GM18858 (cell line): ENCODE data around the gene WBP2.
"Not testable (repeated sequence)": the region's sequence is repeated elsewhere in the genome, so short reads cannot be mapped to it uniquely, and the experiment has no call there.

ENCODE experiments used
- ATAC-seq: cut with Tn5 transposase; IDR thresholded peaks from one replicate; pipeline ENCODE4 v1.9.1; 2021; ENCODE audit not compliant: unreplicated experiment

The WBP2 gene

DNA sequence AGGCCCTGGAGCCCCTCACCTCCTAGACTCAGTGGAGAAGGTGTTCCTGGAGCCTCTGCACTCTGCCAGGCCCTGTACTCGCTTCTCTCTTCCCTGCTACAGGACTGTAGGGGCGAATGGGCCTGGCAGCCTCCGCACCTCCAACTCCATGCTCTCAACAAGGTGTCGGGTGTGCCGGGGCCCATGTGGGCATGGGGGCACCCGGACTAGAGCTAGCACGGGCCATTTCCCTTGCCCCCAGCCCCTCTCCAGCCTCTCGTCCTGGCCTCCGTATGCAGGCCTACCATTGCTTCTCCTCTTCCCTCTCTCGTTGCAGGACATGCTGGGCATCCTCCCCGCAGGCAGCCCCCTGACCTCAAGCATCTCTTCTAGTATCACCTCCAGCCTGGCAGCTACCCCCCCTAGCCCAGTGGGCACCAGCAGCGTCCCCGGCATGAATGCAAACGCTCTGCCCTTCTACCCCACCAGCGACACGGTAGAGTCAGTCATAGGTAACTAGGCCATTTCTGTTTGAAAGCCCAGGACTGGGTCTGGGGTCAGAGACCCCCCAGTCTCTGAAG lies 36.7 kb downstream of the WBP2 start:
- ATAC-seq, result no peak

- no peak for ATAC-seq
These were observed 37.6 kb downstream of the WBP2 start for GRCh38 chr17:75817571-75817970.

DNA sequence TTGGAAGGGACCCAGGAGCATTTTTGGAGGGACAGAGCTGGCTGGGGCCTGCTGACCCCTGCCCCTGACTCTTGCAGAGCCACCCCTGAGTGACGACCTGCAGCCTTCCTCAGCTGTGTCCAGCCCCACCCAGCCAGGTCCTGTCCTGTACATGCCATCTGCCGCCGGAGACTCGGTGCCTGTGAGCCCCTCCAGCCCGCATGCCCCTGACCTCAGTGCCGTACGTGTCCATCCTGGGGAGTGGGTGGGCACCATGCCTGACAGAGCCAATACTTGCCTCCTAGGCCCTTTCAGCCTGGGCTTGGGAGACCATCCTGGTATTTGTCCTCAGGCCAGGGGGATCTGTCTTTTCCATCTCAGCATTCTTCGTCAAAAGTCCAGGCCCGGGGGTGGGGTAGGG lies 38.4 kb downstream of the WBP2 start:
- ATAC-seq, result no peak

- no peak for ATAC-seq
These were observed 39.7 kb downstream of the WBP2 start for GRCh38 chr17:75815399-75815798.

- no peak for ATAC-seq
These were observed 40.2 kb downstream of the WBP2 start for GRCh38 chr17:75814900-75815373.

DNA sequence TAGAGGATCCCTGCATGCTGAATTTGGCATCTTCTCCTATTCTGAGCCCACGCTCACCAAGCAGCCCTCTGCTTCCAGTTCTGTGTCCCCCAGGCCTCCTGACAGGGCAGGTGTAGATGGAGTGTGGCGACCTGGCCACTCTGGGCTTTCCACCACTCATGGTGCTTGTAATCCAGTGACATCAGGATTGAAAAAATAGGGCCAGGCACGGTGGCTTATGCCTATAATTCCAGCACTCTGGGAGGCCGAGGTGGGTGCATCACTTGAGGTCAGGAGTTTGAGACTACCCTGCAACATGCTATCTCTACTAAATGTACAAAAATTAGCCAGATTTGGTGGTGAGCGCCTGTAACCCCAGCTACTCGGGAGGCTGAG lies 41.1 kb downstream of the WBP2 start:
- no peak for ATAC-seq

- ATAC-seq, result no peak
These were observed 41.8 kb downstream of the WBP2 start for GRCh38 chr17:75813081-75814020.

DNA sequence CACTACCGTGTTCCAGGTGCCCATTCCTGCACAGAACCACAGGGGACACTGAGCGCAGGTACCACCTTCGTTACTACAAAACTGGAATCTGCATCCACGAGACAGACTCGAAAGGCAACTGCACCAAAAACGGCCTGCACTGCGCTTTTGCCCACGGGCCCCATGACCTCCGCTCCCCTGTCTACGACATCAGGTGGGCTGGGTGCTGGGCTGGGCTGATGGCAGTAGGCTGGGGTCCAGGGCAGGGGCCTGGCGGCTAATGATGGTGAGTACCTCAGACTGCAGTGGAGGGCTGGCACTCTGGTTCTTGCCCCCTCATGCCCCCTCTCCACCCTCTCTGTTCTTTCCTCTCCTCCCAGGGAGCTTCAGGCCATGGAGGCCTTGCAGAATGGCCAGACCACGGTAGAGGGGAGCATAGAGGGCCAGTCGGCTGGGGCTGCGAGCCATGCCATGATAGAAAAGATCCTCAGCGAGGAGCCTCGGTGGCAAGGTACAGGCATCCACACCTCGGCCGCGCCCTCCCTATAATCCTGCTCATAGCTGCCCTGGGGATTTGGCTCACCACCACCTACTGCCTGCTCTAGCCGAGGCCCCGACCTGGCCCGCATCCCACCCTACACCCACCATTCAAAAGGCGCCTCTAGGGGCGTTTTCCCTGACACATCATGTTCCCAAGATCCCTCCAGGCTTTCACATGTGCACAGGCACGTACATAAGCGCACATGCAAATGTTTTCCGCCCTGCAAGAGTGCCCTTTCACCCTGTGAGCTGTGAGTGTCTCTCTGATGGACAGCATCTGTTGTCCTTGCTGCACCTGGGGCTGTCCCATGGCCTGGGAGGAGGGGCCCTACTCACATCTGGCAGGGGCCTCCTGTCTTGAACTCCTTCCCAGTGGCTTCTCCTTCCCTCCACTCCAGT lies 42.8 kb downstream of the WBP2 start:
- ATAC-seq, result no peak

DNA sequence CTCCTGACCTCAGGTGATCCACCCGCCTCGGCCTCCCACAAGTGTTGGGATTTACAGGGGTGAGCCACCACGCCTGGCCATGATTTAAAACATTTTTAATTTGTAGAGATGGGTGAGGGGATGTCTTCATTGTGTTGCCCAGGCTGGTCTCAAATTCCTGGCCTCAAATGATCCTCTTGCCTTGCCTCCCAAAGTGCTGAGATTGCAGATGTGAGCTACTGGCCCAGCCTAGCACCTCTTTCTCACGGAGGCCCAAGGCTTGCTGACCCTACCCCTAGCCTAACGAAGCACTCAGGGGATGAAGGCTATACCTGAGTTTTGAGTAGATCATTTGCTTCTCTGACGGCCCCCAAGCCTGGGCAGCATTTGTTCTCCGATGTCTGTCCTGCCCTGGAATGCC lies 44.0 kb downstream of the WBP2 start:
- ATAC-seq, result no peak

DNA sequence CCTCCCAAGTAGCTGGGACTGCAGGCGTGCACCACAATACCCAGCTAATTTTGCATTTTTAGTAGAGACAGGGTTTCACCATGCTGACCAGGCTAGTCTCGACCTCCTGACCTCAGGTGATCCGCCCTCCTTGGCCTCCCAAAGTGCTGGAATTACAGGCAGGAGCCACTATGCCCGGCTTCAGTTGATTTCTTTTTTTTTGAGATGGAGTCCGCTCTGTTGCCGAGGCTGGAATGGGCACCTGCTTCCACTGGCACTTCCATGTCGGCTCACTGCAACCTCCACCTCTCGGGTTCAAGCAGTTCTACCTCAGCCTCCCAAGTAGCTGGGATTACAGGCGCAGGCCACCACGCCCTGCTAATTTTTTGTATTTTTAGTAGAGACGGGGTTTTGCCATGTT lies 44.4 kb downstream of the WBP2 start:
- ATAC-seq, result not testable (repeated sequence)

GRCh38 chr17:75810216-75810615 lies 44.9 kb downstream of the WBP2 start:
- ATAC-seq, result no peak

GRCh38 chr17:75809631-75810111 lies 45.5 kb downstream of the WBP2 start:
- no peak for ATAC-seq

GRCh38 chr17:75808905-75809621 lies 46.1 kb downstream of the WBP2 start:
- ATAC-seq, result peak; percentile 49

GRCh38 chr17:75808549-75808904 lies 46.6 kb downstream of the WBP2 start:
- ATAC-seq, result no peak

DNA sequence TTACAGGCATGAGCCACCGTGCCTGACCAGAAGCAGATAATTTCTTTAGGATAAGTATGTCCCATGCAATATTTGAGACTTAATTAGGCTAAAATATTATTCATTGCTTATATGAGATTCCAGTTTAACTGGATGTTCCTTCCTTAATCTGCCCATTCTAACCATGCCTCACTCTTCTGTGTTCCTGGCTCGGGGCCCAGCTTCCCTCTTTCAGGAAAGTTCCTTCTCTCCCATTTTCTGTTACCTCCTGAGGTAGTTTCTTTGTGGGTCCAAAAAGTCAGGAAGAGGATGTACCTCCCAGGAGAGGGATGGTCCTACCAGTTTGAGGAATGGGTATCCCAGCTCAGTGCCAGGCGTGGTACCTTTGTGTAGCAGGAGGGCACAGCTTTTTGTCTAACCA lies 47.3 kb downstream of the WBP2 start:
- ATAC-seq, result no peak

DNA sequence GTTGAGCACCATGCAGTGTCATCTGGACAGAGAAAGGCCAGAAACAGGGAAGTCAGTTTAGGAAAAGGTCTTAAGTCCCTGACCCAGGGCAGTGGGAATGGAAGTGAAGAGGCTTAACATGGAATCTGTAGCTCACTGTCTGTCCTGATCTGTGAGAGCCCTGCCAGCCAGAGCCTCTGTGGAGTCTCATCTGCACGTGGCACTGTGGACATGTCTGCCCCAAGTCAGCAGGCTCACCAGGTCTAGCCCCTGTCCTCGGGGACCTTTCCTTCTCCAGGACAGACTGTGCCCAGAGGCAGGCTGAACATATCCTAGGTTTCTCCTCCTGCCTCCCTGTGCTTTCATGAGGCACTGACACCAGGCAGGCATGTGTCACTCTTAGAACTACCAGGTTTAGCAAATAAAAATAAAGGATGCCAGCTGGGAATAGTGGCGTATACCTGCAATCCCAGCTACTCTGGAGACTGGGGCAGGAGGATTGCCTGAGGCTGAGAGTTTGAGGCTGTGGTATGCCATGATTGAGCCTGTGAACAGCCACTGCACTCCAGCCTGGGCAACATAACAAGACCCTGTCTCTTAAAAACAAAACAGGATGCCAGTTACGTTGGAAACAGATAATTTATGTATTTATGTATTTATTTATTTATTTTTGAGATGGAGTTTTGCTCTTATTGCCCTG lies 48.2 kb downstream of the WBP2 start:
- no peak for ATAC-seq

DNA sequence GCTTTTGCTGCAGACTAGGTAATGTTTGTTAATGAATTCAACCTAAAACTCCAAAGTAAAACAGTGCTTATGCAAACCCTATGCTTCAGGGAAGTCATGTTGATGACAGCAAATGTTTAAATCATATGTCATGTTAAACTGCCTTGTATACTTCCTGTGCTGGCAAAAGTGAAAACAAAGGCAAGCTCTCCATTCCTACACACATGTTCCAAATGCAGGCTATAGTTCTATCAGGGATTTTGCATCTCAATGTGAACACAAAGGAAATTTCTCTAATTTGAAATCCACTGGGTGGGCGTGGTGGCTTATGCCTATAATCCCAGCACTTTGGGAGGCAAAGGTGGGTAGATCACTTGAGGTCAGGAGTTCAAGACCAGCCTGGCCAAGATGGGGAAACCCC lies 51.3 kb downstream of the WBP2 start:
- no peak for ATAC-seq

DNA sequence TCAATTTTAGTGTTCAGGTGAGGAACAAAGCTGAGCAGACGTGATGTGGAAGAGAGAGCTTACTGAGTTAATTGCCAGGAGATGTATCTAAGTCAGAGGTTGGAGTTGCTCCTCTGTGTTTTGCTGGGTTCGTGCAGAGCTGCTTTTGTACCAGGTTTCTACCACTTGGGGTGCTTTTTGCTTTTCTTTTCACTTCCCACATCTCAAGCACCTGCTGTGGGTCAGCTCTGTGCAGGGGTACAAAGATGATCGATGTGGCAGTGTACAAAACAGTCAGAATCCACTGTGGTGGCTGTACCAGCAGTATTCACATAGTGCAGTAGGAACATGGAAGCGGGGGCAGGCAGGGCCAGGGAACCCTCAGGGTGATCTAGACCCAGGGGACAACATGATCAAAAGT lies 55.7 kb downstream of the WBP2 start:
- ATAC-seq, result no peak

GRCh38 chr17:75795820-75796607 lies 59.1 kb downstream of the WBP2 start:
- no peak for ATAC-seq
